ENCODE measurements around the gene AGBL4.

Gene AGBL4

GRCh38 chr1:48710915-48711314, 1312.8 kb downstream of the AGBL4 start:
- TF ChIP-seq GATA3 (IDR thresholded peaks at IDR 0.05; ENCODE audit: low read depth, low read length) (no peak), GATA2 (IDR thresholded peaks at IDR 0.05; ENCODE audit: low read depth, low read length) (no peak)

- no peak for TF ChIP-seq GATA2 (IDR thresholded peaks at IDR 0.05; ENCODE audit: low read depth, low read length)
- TF ChIP-seq GATA3 (IDR thresholded peaks at IDR 0.05; ENCODE audit: low read depth, low read length) = no peak
Observed at GRCh38 chr1:48710318-48710717, 1313.4 kb downstream of the AGBL4 start.

- TF ChIP-seq GATA2 (IDR thresholded peaks at IDR 0.05; ENCODE audit: low read depth, low read length) = no peak
- no peak for TF ChIP-seq GATA3 (IDR thresholded peaks at IDR 0.05; ENCODE audit: low read depth, low read length)
Observed at GRCh38 chr1:48704736-48705135, 1319.0 kb downstream of the AGBL4 start.

GRCh38 chr1:48701445-48701844, 1322.3 kb downstream of the AGBL4 start:
- TF ChIP-seq GATA2 (IDR thresholded peaks at IDR 0.05; ENCODE audit: low read depth, low read length) (no peak), GATA3 (IDR thresholded peaks at IDR 0.05; ENCODE audit: low read depth, low read length) (no peak)

GRCh38 chr1:48697066-48697707, 1326.6 kb downstream of the AGBL4 start:
- TF ChIP-seq GATA2 (IDR thresholded peaks at IDR 0.05; ENCODE audit: low read depth, low read length) (no peak), GATA3 (IDR thresholded peaks at IDR 0.05; ENCODE audit: low read depth, low read length) (no peak)

- no peak for TF ChIP-seq GATA2 (IDR thresholded peaks at IDR 0.05; ENCODE audit: low read depth, low read length)
- no peak for TF ChIP-seq GATA3 (IDR thresholded peaks at IDR 0.05; ENCODE audit: low read depth, low read length)
Observed at GRCh38 chr1:48695161-48695560, 1328.6 kb downstream of the AGBL4 start.

- TF ChIP-seq GATA2 (IDR thresholded peaks at IDR 0.05; ENCODE audit: low read depth, low read length) (no peak), GATA3 (IDR thresholded peaks at IDR 0.05; ENCODE audit: low read depth, low read length) (no peak)
Observed at GRCh38 chr1:48693674-48694320, 1330.0 kb downstream of the AGBL4 start.

GRCh38 chr1:48693180-48693579, 1330.6 kb downstream of the AGBL4 start:
- TF ChIP-seq GATA2 (IDR thresholded peaks at IDR 0.05; ENCODE audit: low read depth, low read length) = no peak

GRCh38 chr1:48692235-48692634, 1331.5 kb downstream of the AGBL4 start:
- TF ChIP-seq GATA3 (IDR thresholded peaks at IDR 0.05; ENCODE audit: low read depth, low read length) (no peak), GATA2 (IDR thresholded peaks at IDR 0.05; ENCODE audit: low read depth, low read length) (no peak)

GRCh38 chr1:48691429-48692001, 1332.2 kb downstream of the AGBL4 start:
- no peak for TF ChIP-seq GATA3 (IDR thresholded peaks at IDR 0.05; ENCODE audit: low read depth, low read length)
- no peak for TF ChIP-seq GATA2 (IDR thresholded peaks at IDR 0.05; ENCODE audit: low read depth, low read length)

- TF ChIP-seq GATA2 (IDR thresholded peaks at IDR 0.05; ENCODE audit: low read depth, low read length) = no peak
- no peak for TF ChIP-seq GATA3 (IDR thresholded peaks at IDR 0.05; ENCODE audit: low read depth, low read length)
Observed at GRCh38 chr1:48688102-48688760, 1335.5 kb downstream of the AGBL4 start.

- TF ChIP-seq GATA2 (IDR thresholded peaks at IDR 0.05; ENCODE audit: low read depth, low read length) (no peak), GATA3 (IDR thresholded peaks at IDR 0.05; ENCODE audit: low read depth, low read length) (no peak)
Observed at GRCh38 chr1:48687282-48688045, 1336.3 kb downstream of the AGBL4 start.

- TF ChIP-seq GATA2 (IDR thresholded peaks at IDR 0.05; ENCODE audit: low read depth, low read length) = no peak
- no peak for TF ChIP-seq GATA3 (IDR thresholded peaks at IDR 0.05; ENCODE audit: low read depth, low read length)
Observed at GRCh38 chr1:48686159-48686558, 1337.6 kb downstream of the AGBL4 start.

GRCh38 chr1:48684381-48684780, 1339.4 kb downstream of the AGBL4 start:
- no peak for TF ChIP-seq GATA2 (IDR thresholded peaks at IDR 0.05; ENCODE audit: low read depth, low read length)
- no peak for TF ChIP-seq GATA3 (IDR thresholded peaks at IDR 0.05; ENCODE audit: low read depth, low read length)

Measured in SH-SY5Y (cell line).